SU-DHL-6 (cell line): ENCODE measurements around the gene ARMC7.
"Not testable (repeated sequence)": the region's sequence is repeated elsewhere in the genome, so short reads cannot be mapped to it uniquely, and the experiment has no call there.

Experiments
- H2AFZ ChIP-seq: fragments of 200-600 bp; sonication (generic); 2 replicates; pipeline ENCODE4 v1.6.1; 2014; ENCODE audit warnings: low read depth, mild to moderate bottlenecking, moderate library complexity, mixed read lengths, antibody characterized with exemption, low read length; ENCODE audit not compliant: severe bottlenecking
- H3F3A ChIP-seq: fragments of 200-600 bp; shearing (Covaris generic); 2 replicates; pipeline ENCODE4 v1.6.0; 2016; ENCODE audit warnings: antibody characterized with exemption, mild to moderate bottlenecking; ENCODE audit not compliant: insufficient read depth
- H3K27ac ChIP-seq: fragments of 200-600 bp; sonication (generic); 2 replicates; pipeline ENCODE4 v1.5.1; 2016; ENCODE audit warnings: low read depth, mild to moderate bottlenecking, low read length, moderate library complexity, mixed read lengths
- H3K27me3 ChIP-seq: fragments of 200-600 bp; sonication (generic), shearing (Covaris generic); 2 replicates; pipeline ENCODE4 v1.6.0; 2014; ENCODE audit warnings: mild to moderate bottlenecking, low read length
- H3K36me3 ChIP-seq: fragments of 200-600 bp; sonication (generic); 2 replicates; pipeline ENCODE4 v1.6.1; 2014; ENCODE audit warnings: mild to moderate bottlenecking, low read length, mixed read lengths
- H3K4me2 ChIP-seq: fragments of 300-600, 200-600 bp; shearing (Covaris generic), sonication (generic); 2 replicates; pipeline ENCODE4 v1.6.0; 2014; ENCODE audit warnings: low read length, low read depth, mild to moderate bottlenecking; ENCODE audit not compliant: poor library complexity, severe bottlenecking
- H3K4me3 ChIP-seq: fragments of 200-600 bp; sonication (generic); 2 replicates; pipeline ENCODE4 v1.5.1; 2014; ENCODE audit warnings: antibody characterized with exemption, low read length, mild to moderate bottlenecking, mixed read lengths; ENCODE audit not compliant: insufficient read depth, poor library complexity, severe bottlenecking
- H3K79me2 ChIP-seq: fragments of 200-600 bp; sonication (generic); 2 replicates; pipeline ENCODE4 v1.6.1; 2014; ENCODE audit warnings: mild to moderate bottlenecking, low read length, moderate library complexity; ENCODE audit not compliant: insufficient read depth
- H3K9ac ChIP-seq: fragments of 200-600 bp; sonication (generic); 2 replicates; pipeline ENCODE4 v1.7.0; 2014; ENCODE audit warnings: mild to moderate bottlenecking, low read length
- H3K9me2 ChIP-seq: fragments of 200-600 bp; sonication (generic); replicated peaks from 2 replicates; pipeline ENCODE4 v1.6.1; 2014; ENCODE audit warnings: low read length; ENCODE audit not compliant: insufficient read depth
- H3K9me3 ChIP-seq: fragments of 200-600 bp; sonication (generic); 2 replicates; pipeline ENCODE4 v1.6.1; 2014; ENCODE audit warnings: low read length, mixed read lengths; ENCODE audit not compliant: insufficient read depth
- H4K20me1 ChIP-seq: fragments of 200-600 bp; sonication (generic); 2 replicates; pipeline ENCODE4 v1.6.1; 2014; ENCODE audit warnings: low read depth, mild to moderate bottlenecking, antibody characterized with exemption, low read length, moderate library complexity, mixed read lengths
- EZH2phosphoT487 ChIP-seq: fragments of 200-600 bp; sonication (generic), shearing (Covaris generic); conservative IDR thresholded peaks from 2 replicates; pipeline ENCODE4 v1.6.1; 2018; ENCODE audit warnings: mild to moderate bottlenecking, antibody characterized with exemption, low read length, moderate library complexity, mixed read lengths
- TF ChIP-seq, protein P1 (sequence below): fragments of 200-600 bp; sonication (generic); IDR thresholded peaks from one replicate; pipeline ENCODE4 v1.5.1; 2017; ENCODE audit warnings: antibody characterized with exemption, mild to moderate bottlenecking, low read length, moderate library complexity; ENCODE audit not compliant: insufficient read depth, poor library complexity, severe bottlenecking

ARMC7 gene

GRCh38 chr17:75067856-75068255 is 41.9 kb upstream of the ARMC7 start:
- Histone ChIP-seq H3K9me3 (no peaks in the 10 kb centered on the region), H2AFZ (no peak overlapping the region), H3K4me3 (no peak overlapping the region), H4K20me1 (no peaks in the 10 kb centered on the region), H3K4me2 (no peak overlapping the region), H3K36me3 (no peaks in the 10 kb centered on the region), H3K9ac (no peak overlapping the region), H3K79me2 (no peaks in the 10 kb centered on the region), H3K9me2 (no peaks in the 10 kb centered on the region), H3F3A (no peaks in the 10 kb centered on the region), H3K27ac (no peak overlapping the region), H3K27me3 (no peaks in the 10 kb centered on the region)
- no peak for TF ChIP-seq EZH2phosphoT487
- TF ChIP-seq, protein P1, sequence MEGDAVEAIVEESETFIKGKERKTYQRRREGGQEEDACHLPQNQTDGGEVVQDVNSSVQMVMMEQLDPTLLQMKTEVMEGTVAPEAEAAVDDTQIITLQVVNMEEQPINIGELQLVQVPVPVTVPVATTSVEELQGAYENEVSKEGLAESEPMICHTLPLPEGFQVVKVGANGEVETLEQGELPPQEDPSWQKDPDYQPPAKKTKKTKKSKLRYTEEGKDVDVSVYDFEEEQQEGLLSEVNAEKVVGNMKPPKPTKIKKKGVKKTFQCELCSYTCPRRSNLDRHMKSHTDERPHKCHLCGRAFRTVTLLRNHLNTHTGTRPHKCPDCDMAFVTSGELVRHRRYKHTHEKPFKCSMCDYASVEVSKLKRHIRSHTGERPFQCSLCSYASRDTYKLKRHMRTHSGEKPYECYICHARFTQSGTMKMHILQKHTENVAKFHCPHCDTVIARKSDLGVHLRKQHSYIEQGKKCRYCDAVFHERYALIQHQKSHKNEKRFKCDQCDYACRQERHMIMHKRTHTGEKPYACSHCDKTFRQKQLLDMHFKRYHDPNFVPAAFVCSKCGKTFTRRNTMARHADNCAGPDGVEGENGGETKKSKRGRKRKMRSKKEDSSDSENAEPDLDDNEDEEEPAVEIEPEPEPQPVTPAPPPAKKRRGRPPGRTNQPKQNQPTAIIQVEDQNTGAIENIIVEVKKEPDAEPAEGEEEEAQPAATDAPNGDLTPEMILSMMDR: no peak

GRCh38 chr17:75068750-75069149 is 41.0 kb upstream of the ARMC7 start:
- H3K9me2 ChIP-seq: no peaks in the 10 kb centered on the region
- H3K27me3 ChIP-seq: no peaks in the 10 kb centered on the region
- no peaks in the 10 kb centered on the region for H3K36me3 ChIP-seq
- H3K4me2 ChIP-seq: no peak overlapping the region
- TF ChIP-seq, protein P1: no peak
- no peak for TF ChIP-seq EZH2phosphoT487
- no peaks in the 10 kb centered on the region for H3F3A ChIP-seq
- no peak overlapping the region for H2AFZ ChIP-seq
- H3K9ac ChIP-seq: no peak overlapping the region
- H3K27ac ChIP-seq: no peak overlapping the region
- H3K9me3 ChIP-seq: no peaks in the 10 kb centered on the region
- no peak overlapping the region for H3K4me3 ChIP-seq
- H3K79me2 ChIP-seq: no peaks in the 10 kb centered on the region
- H4K20me1 ChIP-seq: no peaks in the 10 kb centered on the region

DNA sequence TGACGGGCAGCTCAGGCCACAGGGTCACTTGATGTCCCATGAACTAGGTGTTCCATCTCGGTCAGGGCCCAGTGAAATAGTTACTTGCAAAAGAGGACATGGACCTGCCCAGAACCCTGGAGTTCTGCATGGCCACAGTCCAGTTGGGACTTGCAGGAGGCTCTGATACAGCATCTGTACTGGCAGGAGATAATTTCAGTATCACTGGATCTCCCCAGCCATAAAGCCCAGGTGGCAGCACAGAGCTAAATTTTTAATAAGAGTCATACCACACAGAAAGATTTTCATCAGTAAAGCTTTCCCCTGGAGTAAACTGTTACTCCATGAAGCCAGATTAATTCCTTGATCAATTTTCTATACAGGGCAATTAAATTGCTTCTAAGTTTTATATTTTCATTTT is 40.0 kb upstream of the ARMC7 start:
- no peak overlapping the region for H2AFZ ChIP-seq

GRCh38 chr17:75071478-75072271 is 38.1 kb upstream of the ARMC7 start:
- not testable (repeated sequence) for H3K9me3 ChIP-seq, H3K4me3 ChIP-seq, H3K4me2 ChIP-seq, H3F3A ChIP-seq, H4K20me1 ChIP-seq, H3K9ac ChIP-seq, H2AFZ ChIP-seq, H3K79me2 ChIP-seq, H3K9me2 ChIP-seq, H3K27me3 ChIP-seq, H3K36me3 ChIP-seq, H3K27ac ChIP-seq

More for the DNA sequence above, 40.0 kb upstream of the ARMC7 start:
- no peak overlapping the region for H3K9ac ChIP-seq
- no peaks in the 10 kb centered on the region for H3K36me3 ChIP-seq
- H3K9me3 ChIP-seq: no peaks in the 10 kb centered on the region
- no peaks in the 10 kb centered on the region for H3K27me3 ChIP-seq
- no peaks in the 10 kb centered on the region for H3K9me2 ChIP-seq
- no peak overlapping the region for H3K4me2 ChIP-seq
- no peak overlapping the region for H3K27ac ChIP-seq
- no peaks in the 10 kb centered on the region for H4K20me1 ChIP-seq
- no peaks in the 10 kb centered on the region for H3K79me2 ChIP-seq
- TF ChIP-seq, protein P1: no peak
- TF ChIP-seq EZH2phosphoT487: no peak
- H3K4me3 ChIP-seq: no peak overlapping the region
- H3F3A ChIP-seq: no peaks in the 10 kb centered on the region

GRCh38 chr17:75072909-75073308 is 36.9 kb upstream of the ARMC7 start:
- H3K4me2 ChIP-seq, H3K79me2 ChIP-seq, H3K9ac ChIP-seq, H3K27me3 ChIP-seq, H4K20me1 ChIP-seq, H3F3A ChIP-seq, H3K4me3 ChIP-seq, H3K9me3 ChIP-seq, H3K27ac ChIP-seq, H2AFZ ChIP-seq, H3K9me2 ChIP-seq, H3K36me3 ChIP-seq: not testable (repeated sequence)
